Hypothalamus (tissue), 51 donors: ENCODE measurements around the gene CLMP.
"Not testable (repeated sequence)": the region's sequence is repeated elsewhere in the genome, so short reads cannot be mapped to it uniquely, and the experiment has no call there.

Source experiments
- DNase-seq, 51 donors: peaks; one replicate each; lab custom pipeline; 2025; lab: John Stamatoyannopoulos, UW

Gene CLMP

GRCh38 chr11:123174196-123175183, 20.6 kb downstream of the CLMP start:
- DNase-seq, result peak in 1 of 51 donors; percentile 3

- DNase-seq, result no peak
These were observed 21.2 kb downstream of the CLMP start for GRCh38 chr11:123173856-123174186.

- DNase-seq, result no peak
These were observed 21.8 kb downstream of the CLMP start for GRCh38 chr11:123173040-123173855.

GRCh38 chr11:123170929-123171328, 24.1 kb downstream of the CLMP start:
- DNase-seq, result no peak

GRCh38 chr11:123169821-123170220, 25.2 kb downstream of the CLMP start:
- DNase-seq, result no peak

GRCh38 chr11:123168955-123169484, 26.0 kb downstream of the CLMP start:
- no peak for DNase-seq

- no peak for DNase-seq
These were observed 26.8 kb downstream of the CLMP start for GRCh38 chr11:123168241-123168640.

- peak in 13 of 51 donors; percentile 1 to 38 (median 10) for DNase-seq
These were observed 28.9 kb downstream of the CLMP start for GRCh38 chr11:123166071-123166559.

- no peak for DNase-seq
These were observed 30.2 kb downstream of the CLMP start for GRCh38 chr11:123164732-123165450.

- DNase-seq, result no peak
These were observed 31.4 kb downstream of the CLMP start for GRCh38 chr11:123163621-123164020.

GRCh38 chr11:123161376-123162030, 33.5 kb downstream of the CLMP start:
- DNase-seq, result no peak

GRCh38 chr11:123159183-123159857, 35.7 kb downstream of the CLMP start:
- no peak for DNase-seq

GRCh38 chr11:123158033-123159003, 36.7 kb downstream of the CLMP start:
- no peak for DNase-seq

GRCh38 chr11:123152951-123153350, 42.1 kb downstream of the CLMP start:
- DNase-seq, result no peak

- DNase-seq, result not testable (repeated sequence)
These were observed 42.7 kb downstream of the CLMP start for GRCh38 chr11:123152346-123152745.

GRCh38 chr11:123151796-123152195, 43.3 kb downstream of the CLMP start:
- DNase-seq, result no peak

- DNase-seq, result no peak
These were observed 43.7 kb downstream of the CLMP start for GRCh38 chr11:123151366-123151765.

GRCh38 chr11:123150882-123151281, 44.2 kb downstream of the CLMP start:
- no peak for DNase-seq
